RWPE2 (cell line): ENCODE results near the gene POLR3G.
A peak's percentile ranks its signal among the peaks of the same experiment; 100 is the strongest.

Experiments used
- ATAC-seq: fragments of 200-7000 bp; cut with Tn5 transposase; 3 replicates; pipeline ENCODE4 v1.9.1; 2021; ENCODE audit warnings: low read depth
- DNase-seq: peaks from one replicate; pipeline ENCODE4 v3.0.0-alpha.2; 2020; ENCODE audit warnings: low spot score
- H3K27ac ChIP-seq: fragments of 450-650 bp; 2 replicates; pipeline ENCODE4 v1.5.1; 2017; ENCODE audit warnings: mild to moderate bottlenecking; ENCODE audit not compliant: poor library complexity, severe bottlenecking
- H3K27me3 ChIP-seq: fragments of 250-450 bp; sonication (Bioruptor Pico); 2 replicates; pipeline ENCODE4 v1.5.1; 2021; ENCODE audit warnings: mild to moderate bottlenecking, moderate library complexity; ENCODE audit not compliant: insufficient read depth, poor library complexity, severe bottlenecking
- H3K36me3 ChIP-seq: fragments of 250-450 bp; sonication (Bioruptor Pico); 2 replicates; pipeline ENCODE4 v1.5.1; 2020; ENCODE audit warnings: low read depth, mild to moderate bottlenecking, moderate library complexity
- H3K4me1 ChIP-seq: fragments of 250-450 bp; sonication (Bioruptor Pico); 2 replicates; pipeline ENCODE4 v1.5.1; 2021; ENCODE audit warnings: mild to moderate bottlenecking, moderate library complexity; ENCODE audit not compliant: insufficient read depth, poor library complexity, severe bottlenecking
- H3K4me3 ChIP-seq: fragments of 250-450 bp; sonication (Bioruptor Pico); 2 replicates; pipeline ENCODE4 v1.5.1; 2021; ENCODE audit warnings: mild to moderate bottlenecking, moderate library complexity; ENCODE audit not compliant: severe bottlenecking
- H3K9me3 ChIP-seq: fragments of 250-450 bp; sonication (Bioruptor Pico); 2 replicates; pipeline ENCODE4 v1.5.1; 2021; ENCODE audit warnings: mild to moderate bottlenecking, moderate library complexity; ENCODE audit not compliant: severe bottlenecking
- TF ChIP-seq, protein P1 (sequence below): fragments of 450-650 bp; IDR thresholded peaks from one replicate; pipeline ENCODE4 v1.5.1; 2017; ENCODE audit warnings: mild to moderate bottlenecking, moderate library complexity; ENCODE audit not compliant: poor library complexity, severe bottlenecking

POLR3G gene

GRCh38 chr5:90557871-90558270 lies 83.2 kb downstream of the POLR3G start:
- ATAC-seq (no peak), DNase-seq (no peak)
- Histone ChIP-seq H3K36me3 (no peaks in the 10 kb centered on the region), H3K27me3 (peaks cover 81% of the 10 kb centered on the region), H3K4me3 (peak overlapping the region; percentile 29), H3K27ac (no peak overlapping the region), H3K9me3 (no peaks in the 10 kb centered on the region), H3K4me1 (peaks cover 2% of the 10 kb centered on the region)
- TF ChIP-seq, protein P1, sequence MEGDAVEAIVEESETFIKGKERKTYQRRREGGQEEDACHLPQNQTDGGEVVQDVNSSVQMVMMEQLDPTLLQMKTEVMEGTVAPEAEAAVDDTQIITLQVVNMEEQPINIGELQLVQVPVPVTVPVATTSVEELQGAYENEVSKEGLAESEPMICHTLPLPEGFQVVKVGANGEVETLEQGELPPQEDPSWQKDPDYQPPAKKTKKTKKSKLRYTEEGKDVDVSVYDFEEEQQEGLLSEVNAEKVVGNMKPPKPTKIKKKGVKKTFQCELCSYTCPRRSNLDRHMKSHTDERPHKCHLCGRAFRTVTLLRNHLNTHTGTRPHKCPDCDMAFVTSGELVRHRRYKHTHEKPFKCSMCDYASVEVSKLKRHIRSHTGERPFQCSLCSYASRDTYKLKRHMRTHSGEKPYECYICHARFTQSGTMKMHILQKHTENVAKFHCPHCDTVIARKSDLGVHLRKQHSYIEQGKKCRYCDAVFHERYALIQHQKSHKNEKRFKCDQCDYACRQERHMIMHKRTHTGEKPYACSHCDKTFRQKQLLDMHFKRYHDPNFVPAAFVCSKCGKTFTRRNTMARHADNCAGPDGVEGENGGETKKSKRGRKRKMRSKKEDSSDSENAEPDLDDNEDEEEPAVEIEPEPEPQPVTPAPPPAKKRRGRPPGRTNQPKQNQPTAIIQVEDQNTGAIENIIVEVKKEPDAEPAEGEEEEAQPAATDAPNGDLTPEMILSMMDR: no peak

DNA sequence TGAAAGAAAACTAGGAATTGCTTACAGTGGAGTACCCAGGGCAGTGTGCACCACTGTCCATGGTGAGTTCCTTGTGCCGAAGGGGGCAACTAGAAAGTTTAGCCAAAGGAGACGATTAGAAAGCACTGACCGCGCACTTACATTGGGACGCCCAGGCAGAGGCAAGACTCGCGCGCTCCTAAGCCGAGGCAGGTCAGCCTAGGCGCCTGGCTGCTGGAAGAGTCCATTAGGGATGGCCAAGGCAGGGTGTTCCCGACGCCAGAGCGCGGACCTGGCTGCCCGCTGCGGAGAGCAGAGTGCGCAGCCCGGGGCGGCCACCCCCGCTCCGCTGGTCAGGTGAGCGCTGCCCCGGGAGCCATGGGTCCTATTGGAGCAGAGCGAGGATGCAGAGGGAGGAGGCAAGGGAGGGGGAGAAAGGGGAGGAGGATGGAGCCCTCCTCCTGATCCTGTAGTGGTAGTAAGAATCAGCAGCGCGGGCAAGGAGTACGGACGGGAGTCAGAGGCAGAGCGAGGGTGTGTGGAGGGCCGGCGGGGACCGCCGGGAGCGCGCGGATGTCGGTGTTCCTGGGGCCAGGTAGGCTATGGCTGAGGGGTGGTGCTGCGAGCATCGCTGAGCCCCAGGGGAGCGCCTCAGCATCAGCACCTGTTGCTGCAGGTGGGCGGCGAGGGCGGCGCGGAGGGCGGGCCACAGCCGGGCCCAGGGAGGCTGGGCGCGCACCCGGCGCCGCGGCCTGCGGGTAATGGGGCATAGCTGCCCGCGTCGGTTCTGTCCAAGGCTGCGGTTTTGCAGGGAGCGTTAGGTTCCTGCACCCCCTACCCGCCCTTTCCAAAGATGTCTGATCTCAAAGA lies 83.9 kb downstream of the POLR3G start, which contains the start of gene ADGRV1:
ADGRV1 (plus strand) TSS at position 454 of the 849 bp plus-strand sequence; CDS start at position 553, 99 bp downstream.
- peak within 1 kb of the TSS; percentile 29 for H3K4me3 ChIP-seq
- H3K36me3 ChIP-seq: no peaks in the 10 kb centered on the region
- no peaks in the 10 kb centered on the region for H3K9me3 ChIP-seq
- H3K27me3 ChIP-seq: peaks cover 86% of the 10 kb centered on the region
- H3K27ac ChIP-seq: no peak within 1 kb of the TSS
- DNase-seq: peak; percentile 88
- ATAC-seq: peak; percentile 97
- H3K4me1 ChIP-seq: peaks cover 2% of the 10 kb centered on the region
- TF ChIP-seq, protein P1: no peak

GRCh38 chr5:90560771-90561170 lies 86.1 kb downstream of the POLR3G start:
- no peak for DNase-seq
- H3K4me3 ChIP-seq: no peak overlapping the region
- no peak for ATAC-seq
- peaks cover 2% of the 10 kb centered on the region for H3K4me1 ChIP-seq
- TF ChIP-seq, protein P1: no peak
- H3K9me3 ChIP-seq: no peaks in the 10 kb centered on the region
- no peak overlapping the region for H3K27ac ChIP-seq
- peaks cover 73% of the 10 kb centered on the region for H3K27me3 ChIP-seq
- H3K36me3 ChIP-seq: no peaks in the 10 kb centered on the region

GRCh38 chr5:90561766-90562165 lies 87.1 kb downstream of the POLR3G start:
- ATAC-seq (no peak), DNase-seq (no peak)
- TF ChIP-seq, protein P1: no peak
- peaks cover 2% of the 10 kb centered on the region for H3K4me1 ChIP-seq
- H3K9me3 ChIP-seq: no peaks in the 10 kb centered on the region
- no peaks in the 10 kb centered on the region for H3K36me3 ChIP-seq
- peaks cover 65% of the 10 kb centered on the region for H3K27me3 ChIP-seq
- no peak overlapping the region for H3K4me3 ChIP-seq
- H3K27ac ChIP-seq: no peak overlapping the region

DNA sequence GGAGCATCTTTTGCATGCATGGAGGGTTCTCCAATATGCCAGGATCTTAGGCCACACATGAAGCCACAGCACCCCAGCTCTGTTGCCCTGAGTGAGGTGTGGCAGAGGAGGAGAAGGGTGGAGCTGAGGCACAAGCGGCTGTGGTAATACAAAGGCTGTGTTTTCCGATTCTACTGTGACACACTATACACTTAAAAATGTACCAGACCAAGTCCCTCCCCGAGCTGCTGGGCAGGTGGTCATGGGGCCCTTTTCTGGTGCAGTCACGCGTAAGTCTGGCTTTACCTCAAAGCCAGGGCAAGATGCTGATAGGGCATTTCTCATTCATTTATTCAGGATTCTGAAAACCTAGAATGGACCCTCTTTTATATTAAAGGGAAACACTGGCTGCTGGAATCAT lies 87.7 kb downstream of the POLR3G start:
- H3K9me3 ChIP-seq: no peaks in the 10 kb centered on the region
- no peak overlapping the region for H3K4me3 ChIP-seq
- TF ChIP-seq, protein P1: no peak
- H3K27ac ChIP-seq: no peak overlapping the region
- ATAC-seq (no peak), DNase-seq (no peak)
- H3K36me3 ChIP-seq: no peaks in the 10 kb centered on the region
- peaks cover 59% of the 10 kb centered on the region for H3K27me3 ChIP-seq
- peaks cover 2% of the 10 kb centered on the region for H3K4me1 ChIP-seq
